ENCODE measurements around the gene CACNA2D3.

- TF ChIP-seq, protein P1, sequence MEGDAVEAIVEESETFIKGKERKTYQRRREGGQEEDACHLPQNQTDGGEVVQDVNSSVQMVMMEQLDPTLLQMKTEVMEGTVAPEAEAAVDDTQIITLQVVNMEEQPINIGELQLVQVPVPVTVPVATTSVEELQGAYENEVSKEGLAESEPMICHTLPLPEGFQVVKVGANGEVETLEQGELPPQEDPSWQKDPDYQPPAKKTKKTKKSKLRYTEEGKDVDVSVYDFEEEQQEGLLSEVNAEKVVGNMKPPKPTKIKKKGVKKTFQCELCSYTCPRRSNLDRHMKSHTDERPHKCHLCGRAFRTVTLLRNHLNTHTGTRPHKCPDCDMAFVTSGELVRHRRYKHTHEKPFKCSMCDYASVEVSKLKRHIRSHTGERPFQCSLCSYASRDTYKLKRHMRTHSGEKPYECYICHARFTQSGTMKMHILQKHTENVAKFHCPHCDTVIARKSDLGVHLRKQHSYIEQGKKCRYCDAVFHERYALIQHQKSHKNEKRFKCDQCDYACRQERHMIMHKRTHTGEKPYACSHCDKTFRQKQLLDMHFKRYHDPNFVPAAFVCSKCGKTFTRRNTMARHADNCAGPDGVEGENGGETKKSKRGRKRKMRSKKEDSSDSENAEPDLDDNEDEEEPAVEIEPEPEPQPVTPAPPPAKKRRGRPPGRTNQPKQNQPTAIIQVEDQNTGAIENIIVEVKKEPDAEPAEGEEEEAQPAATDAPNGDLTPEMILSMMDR (conservative IDR thresholded peaks at IDR 0.05; ENCODE audit: low read depth, low read length): no peak
- TF ChIP-seq EZH2 (IDR thresholded peaks at IDR 0.05; ENCODE audit: low read length, unreplicated experiment): no peak
Measured at GRCh38 chr3:55009372-55009771, 887.0 kb downstream of the CACNA2D3 start.
